GM10266 (cell line): ENCODE measurements around the gene MAML1.

ENCODE experiments used
- DNase-seq: peaks from one replicate; pipeline ENCODE4 v3.0.0; 2012; ENCODE audit errors: extremely low spot score
- CTCF ChIP-seq: IDR thresholded peaks from 2 replicates; pipeline ENCODE4 v1.5.1; 2012; ENCODE audit warnings: mild to moderate bottlenecking, low read depth; ENCODE audit not compliant: control insufficient read depth, insufficient read depth; ENCODE audit errors: missing control alignments

The MAML1 gene

GRCh38 chr5:179765400-179765799 is 32.8 kb downstream of the MAML1 start:
- no peak for DNase-seq
- TF ChIP-seq CTCF, result no peak

- DNase-seq, result no peak
- no peak for TF ChIP-seq CTCF
Measured at GRCh38 chr5:179766021-179766725, 33.6 kb downstream of the MAML1 start.

- no peak for TF ChIP-seq CTCF
- DNase-seq, result no peak
Measured at GRCh38 chr5:179766726-179767455, 34.3 kb downstream of the MAML1 start.

GRCh38 chr5:179767496-179768100 is 35.0 kb downstream of the MAML1 start:
- no peak for DNase-seq
- no peak for TF ChIP-seq CTCF

GRCh38 chr5:179768326-179769085 is 35.9 kb downstream of the MAML1 start:
- DNase-seq, result no peak
- TF ChIP-seq CTCF, result no peak

GRCh38 chr5:179769271-179769670 is 36.6 kb downstream of the MAML1 start:
- DNase-seq, result no peak
- TF ChIP-seq CTCF, result no peak
